LNCaP clone FGC (cell line): ENCODE results near the gene STK32B.

Source experiments
- DNase-seq: peaks from one replicate; pipeline ENCODE4 v3.0.0-alpha.2; 2011; ENCODE audit warnings: low read depth
- H3K4me3 ChIP-seq: 2 replicates; pipeline ENCODE4 v1.5.1; 2011; ENCODE audit warnings: mild to moderate bottlenecking, low read depth, low read length, control low read depth
- CTCF ChIP-seq: IDR thresholded peaks from 2 replicates; pipeline ENCODE4 v1.5.1; 2012; ENCODE audit warnings: mild to moderate bottlenecking; ENCODE audit not compliant: control insufficient read depth, insufficient read depth; ENCODE audit errors: extremely low read depth

The STK32B gene

GRCh38 chr4:5378002-5378401 lies 326.7 kb downstream of the STK32B start:
- peak; percentile 55 for TF ChIP-seq CTCF
- DNase-seq = no peak
- H3K4me3 ChIP-seq = no peak overlapping the region

GRCh38 chr4:5379895-5380294 lies 328.6 kb downstream of the STK32B start:
- H3K4me3 ChIP-seq = no peak overlapping the region
- DNase-seq = no peak
- TF ChIP-seq CTCF = no peak

GRCh38 chr4:5381961-5382441 lies 330.7 kb downstream of the STK32B start:
- no peak for DNase-seq
- H3K4me3 ChIP-seq = no peak overlapping the region
- TF ChIP-seq CTCF = no peak

- DNase-seq = no peak
- no peak for TF ChIP-seq CTCF
- H3K4me3 ChIP-seq = no peak overlapping the region
Observed at GRCh38 chr4:5383191-5383980, 332.1 kb downstream of the STK32B start.

GRCh38 chr4:5385741-5386311 lies 334.5 kb downstream of the STK32B start:
- TF ChIP-seq CTCF = no peak
- no peak overlapping the region for H3K4me3 ChIP-seq
- DNase-seq = no peak

GRCh38 chr4:5386921-5387320 lies 335.6 kb downstream of the STK32B start:
- no peak overlapping the region for H3K4me3 ChIP-seq
- no peak for TF ChIP-seq CTCF
- no peak for DNase-seq

- no peak for DNase-seq
- TF ChIP-seq CTCF = peak; percentile 32; the same call in 1 of the 2 replicates
- H3K4me3 ChIP-seq = no peak overlapping the region
Observed at GRCh38 chr4:5387457-5387856, 336.2 kb downstream of the STK32B start.
